Tibial nerve (tissue), 4 donors: ENCODE measurements around the gene ENKD1.

Experiments
- EP300 ChIP-seq, 2 donors: sonication (generic); formaldehyde crosslinking; IDR thresholded peaks; one replicate each; pipeline ENCODE4 v1.6.1; 2017; ENCODE audit warnings: antibody characterized with exemption in 2 of 2, mild to moderate bottlenecking in 1 of 2
- TF ChIP-seq, protein P1 (sequence below), 5 experiments: fragments of 200-600 bp in 3 of 5; fragments of 450-650 bp in 2 of 5; sonication (generic) in 3 of 5; IDR thresholded peaks; one replicate each; pipeline ENCODE4 v1.5.1; 2016 to 2019; ENCODE audit warnings: antibody characterized with exemption in 5 of 5, mild to moderate bottlenecking in 3 of 5, moderate library complexity in 2 of 5

GRCh38 chr16:67654403-67654911, 12.1 kb downstream of the ENKD1 start:
- TF ChIP-seq, protein P1, sequence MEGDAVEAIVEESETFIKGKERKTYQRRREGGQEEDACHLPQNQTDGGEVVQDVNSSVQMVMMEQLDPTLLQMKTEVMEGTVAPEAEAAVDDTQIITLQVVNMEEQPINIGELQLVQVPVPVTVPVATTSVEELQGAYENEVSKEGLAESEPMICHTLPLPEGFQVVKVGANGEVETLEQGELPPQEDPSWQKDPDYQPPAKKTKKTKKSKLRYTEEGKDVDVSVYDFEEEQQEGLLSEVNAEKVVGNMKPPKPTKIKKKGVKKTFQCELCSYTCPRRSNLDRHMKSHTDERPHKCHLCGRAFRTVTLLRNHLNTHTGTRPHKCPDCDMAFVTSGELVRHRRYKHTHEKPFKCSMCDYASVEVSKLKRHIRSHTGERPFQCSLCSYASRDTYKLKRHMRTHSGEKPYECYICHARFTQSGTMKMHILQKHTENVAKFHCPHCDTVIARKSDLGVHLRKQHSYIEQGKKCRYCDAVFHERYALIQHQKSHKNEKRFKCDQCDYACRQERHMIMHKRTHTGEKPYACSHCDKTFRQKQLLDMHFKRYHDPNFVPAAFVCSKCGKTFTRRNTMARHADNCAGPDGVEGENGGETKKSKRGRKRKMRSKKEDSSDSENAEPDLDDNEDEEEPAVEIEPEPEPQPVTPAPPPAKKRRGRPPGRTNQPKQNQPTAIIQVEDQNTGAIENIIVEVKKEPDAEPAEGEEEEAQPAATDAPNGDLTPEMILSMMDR (IDR thresholded peaks at IDR 0.05), result no peak
- no peak for TF ChIP-seq EP300 (IDR thresholded peaks at IDR 0.05)
